ENCODE measurements around the gene KLK13.

The KLK13 gene

GRCh38 chr19:51063664-51064063 is 1.2 kb downstream of the KLK13 start:
- DNase-seq (ENCODE audit: insufficient read length, low spot score) = no peak
- FAIRE-seq = no peak
- no peak for TF ChIP-seq POLR2A (IDR thresholded peaks at IDR 0.05; ENCODE audit: low read depth, low read length)

GRCh38 chr19:51060973-51061372 is 3.9 kb downstream of the KLK13 start:
- TF ChIP-seq POLR2A (IDR thresholded peaks at IDR 0.05; ENCODE audit: low read depth, low read length) = no peak
- no peak for FAIRE-seq
- DNase-seq (ENCODE audit: insufficient read length, low spot score) = no peak

GRCh38 chr19:51060336-51060735 is 4.6 kb downstream of the KLK13 start:
- FAIRE-seq (no peak), DNase-seq (ENCODE audit: insufficient read length, low spot score) (no peak)
- TF ChIP-seq POLR2A (IDR thresholded peaks at IDR 0.05; ENCODE audit: low read depth, low read length) = no peak

GRCh38 chr19:51059715-51060114 is 5.2 kb downstream of the KLK13 start:
- TF ChIP-seq POLR2A (IDR thresholded peaks at IDR 0.05; ENCODE audit: low read depth, low read length) = no peak
- DNase-seq (ENCODE audit: insufficient read length, low spot score) = no peak
- FAIRE-seq = no peak

- no peak for TF ChIP-seq POLR2A (IDR thresholded peaks at IDR 0.05; ENCODE audit: low read depth, low read length)
- FAIRE-seq (no peak), DNase-seq (ENCODE audit: insufficient read length, low spot score) (no peak)
Observed at GRCh38 chr19:51055866-51056265, 9.0 kb downstream of the KLK13 start.

DNA sequence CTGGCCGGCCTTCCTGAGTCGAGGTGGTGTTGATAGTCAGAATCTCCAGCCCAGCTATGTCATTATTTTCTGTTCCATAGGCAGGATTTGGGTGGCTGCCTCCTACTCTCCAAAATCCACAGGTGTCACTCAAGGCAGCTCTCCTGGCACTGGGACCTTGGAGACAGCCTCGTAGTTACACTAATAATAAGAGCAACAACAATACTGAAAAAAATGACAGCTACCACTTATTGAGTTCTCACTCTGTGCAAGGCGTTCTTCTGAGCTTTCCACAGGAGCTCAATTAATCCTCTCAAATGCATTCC is 17.9 kb downstream of the KLK13 start:
- no peak for FAIRE-seq
- TF ChIP-seq POLR2A (IDR thresholded peaks at IDR 0.05; ENCODE audit: low read depth, low read length) = no peak
- no peak for DNase-seq (ENCODE audit: insufficient read length, low spot score)

DNA sequence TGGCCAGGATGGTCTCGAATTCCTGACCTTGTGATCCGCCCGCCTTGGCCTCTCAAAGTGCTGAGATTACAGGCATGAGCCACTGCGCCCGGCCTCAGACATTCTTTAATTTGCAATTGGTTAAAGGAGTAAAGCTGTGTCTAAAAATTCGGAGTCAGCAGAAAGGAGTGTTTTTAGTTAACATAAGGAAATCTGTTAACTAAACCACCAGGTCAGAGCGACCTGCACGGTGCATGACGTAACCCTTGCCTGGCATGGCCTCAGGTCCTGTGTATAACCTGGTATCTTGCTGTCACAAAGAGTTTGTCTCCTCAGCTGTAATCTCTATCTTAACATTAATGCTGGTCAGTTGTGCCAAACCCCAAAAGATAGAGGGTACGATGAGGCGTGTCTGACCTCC is 20.6 kb downstream of the KLK13 start:
- FAIRE-seq = no peak
- TF ChIP-seq POLR2A (IDR thresholded peaks at IDR 0.05; ENCODE audit: low read depth, low read length) = no peak
- no peak for DNase-seq (ENCODE audit: insufficient read length, low spot score)

GRCh38 chr19:51043497-51043896 is 21.4 kb downstream of the KLK13 start:
- no peak for TF ChIP-seq POLR2A (IDR thresholded peaks at IDR 0.05; ENCODE audit: low read depth, low read length)
- FAIRE-seq (no peak), DNase-seq (ENCODE audit: insufficient read length, low spot score) (no peak)

DNA sequence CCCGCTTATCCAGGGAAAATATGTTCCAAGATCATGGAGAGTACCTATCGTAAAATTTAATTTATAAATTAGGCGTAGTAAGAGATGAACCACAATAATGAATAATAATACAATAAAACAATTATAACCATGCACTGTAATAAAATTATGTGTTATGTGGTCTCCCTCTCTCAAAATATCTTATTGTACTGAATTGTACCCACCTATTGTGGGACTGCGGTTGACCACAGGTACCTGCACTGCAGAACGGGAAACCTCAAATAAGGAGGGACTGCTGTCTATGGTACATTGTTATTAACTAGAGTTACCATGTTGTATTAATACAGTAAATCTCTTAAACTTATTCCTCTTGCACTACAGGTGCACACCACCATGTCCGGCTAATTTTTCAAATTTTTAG is 24.7 kb downstream of the KLK13 start:
- no peak for TF ChIP-seq POLR2A (IDR thresholded peaks at IDR 0.05; ENCODE audit: low read depth, low read length)
- no peak for FAIRE-seq
- no peak for DNase-seq (ENCODE audit: insufficient read length, low spot score)

DNA sequence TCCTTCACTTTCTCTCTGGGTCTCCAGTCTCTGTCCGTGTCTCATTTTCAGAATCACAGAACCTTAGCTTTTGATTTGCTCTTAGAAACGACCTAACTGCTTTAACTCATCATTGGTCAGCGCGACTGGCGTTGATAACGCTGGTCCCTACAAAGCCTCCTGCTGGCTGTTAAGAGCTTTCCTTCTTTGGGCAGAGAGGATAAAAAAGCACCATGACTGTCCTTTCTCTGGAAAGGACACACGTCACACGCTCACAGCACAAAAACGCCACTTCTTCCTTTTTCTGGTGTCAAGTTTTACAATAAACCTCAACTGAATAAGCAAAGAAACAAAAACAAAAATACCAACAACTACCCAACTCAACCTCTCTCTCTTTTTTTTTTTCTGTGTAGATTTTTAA is 28.4 kb downstream of the KLK13 start:
- DNase-seq (ENCODE audit: insufficient read length, low spot score) = no peak
- no peak for TF ChIP-seq POLR2A (IDR thresholded peaks at IDR 0.05; ENCODE audit: low read depth, low read length)
- no peak for FAIRE-seq

- no peak for DNase-seq (ENCODE audit: insufficient read length, low spot score)
Observed at GRCh38 chr19:51034704-51035103, 30.2 kb downstream of the KLK13 start, which contains the start of gene KLK12. TSS of gene KLK12 (minus strand) at chr19:51035002. CDS start at chr19:51034621, 381 bp downstream.

GRCh38 chr19:51031880-51032225 is 33.0 kb downstream of the KLK13 start:
- DNase-seq (ENCODE audit: insufficient read length, low spot score) (no peak), FAIRE-seq (no peak)
- TF ChIP-seq POLR2A (IDR thresholded peaks at IDR 0.05; ENCODE audit: low read depth, low read length) = no peak

More at GRCh38 chr19:51034704-51035103, 30.2 kb downstream of the KLK13 start, which contains the start of gene KLK12:
- no peak for TF ChIP-seq POLR2A (IDR thresholded peaks at IDR 0.05; ENCODE audit: low read depth, low read length)
- no peak for FAIRE-seq

DNA sequence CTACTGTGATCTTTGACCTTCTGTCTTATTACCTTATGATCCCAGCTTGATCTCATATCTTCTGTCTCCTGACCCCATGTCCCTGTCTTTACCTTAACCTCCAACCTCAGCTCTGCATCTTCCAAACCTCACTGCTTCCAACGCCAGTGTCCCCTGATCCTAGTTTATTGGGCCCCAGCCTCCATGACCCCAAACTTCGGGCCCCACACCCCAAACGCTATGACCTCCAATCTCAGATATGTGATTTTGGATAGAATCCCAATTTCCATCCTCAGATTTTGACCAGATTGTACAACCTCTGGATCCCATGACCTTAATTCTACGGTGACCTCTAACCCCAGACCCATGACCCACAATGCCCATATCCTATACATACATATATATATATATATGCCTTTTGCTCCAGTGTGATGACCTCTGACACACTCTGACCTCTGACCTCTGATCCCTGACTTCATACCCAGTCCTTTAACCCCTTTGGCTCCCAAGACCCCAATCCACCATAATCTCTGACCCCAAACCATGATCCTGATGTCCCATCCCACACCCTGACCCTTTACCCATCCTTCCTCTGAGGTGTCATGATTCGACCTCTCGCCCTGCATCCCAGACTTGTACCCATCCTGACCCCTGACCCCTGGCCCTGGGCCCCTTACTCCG is 33.5 kb downstream of the KLK13 start:
- FAIRE-seq (no peak), DNase-seq (ENCODE audit: insufficient read length, low spot score) (no peak)
- no peak for TF ChIP-seq POLR2A (IDR thresholded peaks at IDR 0.05; ENCODE audit: low read depth, low read length)

DNA sequence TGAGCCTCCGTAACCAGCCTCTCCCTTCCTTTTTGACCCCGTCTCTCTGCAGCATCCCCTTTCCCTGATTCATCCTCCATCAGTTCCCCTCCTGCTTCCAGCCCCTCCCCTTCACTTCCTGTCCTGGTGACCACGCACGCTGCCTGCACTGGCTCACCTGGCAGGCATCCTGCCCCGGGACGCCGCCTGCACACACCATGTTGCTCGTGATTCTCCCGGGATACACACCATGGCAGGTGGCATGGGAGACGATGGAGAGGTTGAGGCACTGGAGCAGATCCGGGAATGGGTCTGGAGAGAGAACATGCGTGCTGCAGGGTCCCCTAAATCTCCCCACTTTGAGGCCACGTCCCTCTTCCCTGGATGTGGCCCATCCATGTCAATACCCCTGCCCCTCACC is 34.3 kb downstream of the KLK13 start:
- DNase-seq (ENCODE audit: insufficient read length, low spot score) = no peak
- no peak for FAIRE-seq
- no peak for TF ChIP-seq POLR2A (IDR thresholded peaks at IDR 0.05; ENCODE audit: low read depth, low read length)

DNA sequence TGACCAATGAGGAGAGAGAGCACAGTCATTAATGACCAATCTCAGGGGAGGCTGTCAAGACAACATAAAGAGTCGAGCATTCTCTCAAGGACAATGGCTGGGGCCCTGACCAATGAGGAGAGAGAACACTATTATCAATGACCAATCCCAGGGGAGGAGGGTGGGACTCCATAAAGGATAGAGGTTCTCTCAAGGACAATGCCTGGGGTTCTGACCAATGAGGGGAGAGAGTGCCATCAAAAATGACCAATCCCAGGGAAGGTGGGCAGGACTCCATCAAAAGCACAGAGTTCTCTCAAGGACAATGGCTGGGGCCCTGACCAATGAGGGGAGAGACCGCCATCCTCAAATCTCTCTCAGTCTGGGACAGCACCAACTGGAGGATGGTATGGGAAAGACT is 35.2 kb downstream of the KLK13 start:
- FAIRE-seq (no peak), DNase-seq (ENCODE audit: insufficient read length, low spot score) (no peak)
- TF ChIP-seq POLR2A (IDR thresholded peaks at IDR 0.05; ENCODE audit: low read depth, low read length) = no peak

DNA sequence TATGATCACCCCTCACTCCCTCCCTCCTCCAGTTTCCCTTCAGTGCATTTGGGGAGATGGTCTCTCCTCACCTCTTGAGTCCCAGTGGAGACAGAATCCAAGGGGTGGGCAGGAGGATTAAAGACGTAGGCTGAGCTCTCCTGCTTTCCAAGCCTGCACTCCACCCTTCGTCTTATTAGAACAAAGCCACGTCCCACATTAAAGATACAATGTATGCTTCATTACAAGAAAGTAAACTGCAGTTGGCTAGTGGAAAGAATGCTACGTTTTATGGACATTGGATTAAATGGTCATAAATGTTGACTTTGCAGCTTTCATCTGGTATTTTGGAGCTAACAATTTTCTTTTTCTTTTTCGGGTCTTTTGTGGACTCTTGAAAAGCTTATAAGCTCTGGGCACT is 37.0 kb downstream of the KLK13 start:
- FAIRE-seq (no peak), DNase-seq (ENCODE audit: insufficient read length, low spot score) (no peak)
- no peak for TF ChIP-seq POLR2A (IDR thresholded peaks at IDR 0.05; ENCODE audit: low read depth, low read length)
